Type B pancreatic cell (in vitro differentiated cells): ENCODE data around the gene R3HDM2. TPM values are rescaled to one million over a fixed set of nuclear protein-coding genes. Genes with fewer than 3 reads are reported as not detected.
"Not testable (repeated sequence)": the region's sequence is repeated elsewhere in the genome, so short reads cannot be mapped to it uniquely, and the experiment has no call there.

Experiments used
- DNase-seq: peaks from one replicate; pipeline ENCODE4 v3.0.0; 2021; ENCODE audit warnings: mixed read lengths; ENCODE audit not compliant: unreplicated experiment; ENCODE audit errors: extremely low spot score
- H3K27ac Mint-ChIP-seq: 2 replicates; pipeline ENCODE4 v1.8.0; 2021; ENCODE audit warnings: mild to moderate bottlenecking, mixed read lengths
- H3K27me3 Mint-ChIP-seq: 2 replicates; pipeline ENCODE4 v1.8.0; 2021; ENCODE audit warnings: mixed read lengths
- H3K36me3 Mint-ChIP-seq: 2 replicates; pipeline ENCODE4 v1.8.0; 2021; ENCODE audit warnings: mixed read lengths
- H3K4me1 Mint-ChIP-seq: one replicate; pipeline ENCODE4 v1.8.0; 2021; ENCODE audit warnings: mixed read lengths; ENCODE audit not compliant: unreplicated experiment
- H3K4me3 Mint-ChIP-seq: 2 replicates; pipeline ENCODE4 v1.8.0; 2021; ENCODE audit warnings: mild to moderate bottlenecking, mixed read lengths
- H3K9me3 Mint-ChIP-seq: 2 replicates; pipeline ENCODE4 v1.8.0; 2021; ENCODE audit warnings: mixed read lengths
- CTCF ChIP-seq: fragments of 200-600 bp; sonication (generic); conservative IDR thresholded peaks from 2 replicates; pipeline ENCODE4 v1.5.0; 2021; ENCODE audit warnings: antibody characterized with exemption, mild to moderate bottlenecking
- total RNA-seq: library from RNA; stranded (reverse); gene quantifications from 2 replicates; pipeline ENCODE4 v1.2.1, GENCODE V29; 2021; ENCODE audit warnings: low replicate concordance

The R3HDM2 gene
- total RNA-seq, 1 donor from 2014 or later = 59.0 TPM

- Mint-ChIP-seq H3K27me3 (no peaks in the 10 kb centered on the region), H3K27ac (peak overlapping the region; percentile 99), H3K9me3 (no peaks in the 10 kb centered on the region), H3K4me1 (peaks cover 24% of the 10 kb centered on the region), H3K36me3 (peaks cover under 1% of the 10 kb centered on the region), H3K4me3 (peak overlapping the region; percentile 97)
- no peak for TF ChIP-seq CTCF
- no peak for DNase-seq
Measured at GRCh38 chr12:57431654-57432188, 878 bp upstream of the R3HDM2 start.

- Mint-ChIP-seq H3K4me3 (peak overlapping the region; percentile 98), H3K9me3 (no peaks in the 10 kb centered on the region), H3K4me1 (peaks cover 21% of the 10 kb centered on the region), H3K27me3 (no peaks in the 10 kb centered on the region), H3K27ac (peak overlapping the region; percentile 99), H3K36me3 (peaks cover 9% of the 10 kb centered on the region)
- peak; percentile 23 for TF ChIP-seq CTCF
- DNase-seq = peak; percentile 76
Measured at GRCh38 chr12:57430112-57430930, 522 bp downstream of the R3HDM2 start.

DNA sequence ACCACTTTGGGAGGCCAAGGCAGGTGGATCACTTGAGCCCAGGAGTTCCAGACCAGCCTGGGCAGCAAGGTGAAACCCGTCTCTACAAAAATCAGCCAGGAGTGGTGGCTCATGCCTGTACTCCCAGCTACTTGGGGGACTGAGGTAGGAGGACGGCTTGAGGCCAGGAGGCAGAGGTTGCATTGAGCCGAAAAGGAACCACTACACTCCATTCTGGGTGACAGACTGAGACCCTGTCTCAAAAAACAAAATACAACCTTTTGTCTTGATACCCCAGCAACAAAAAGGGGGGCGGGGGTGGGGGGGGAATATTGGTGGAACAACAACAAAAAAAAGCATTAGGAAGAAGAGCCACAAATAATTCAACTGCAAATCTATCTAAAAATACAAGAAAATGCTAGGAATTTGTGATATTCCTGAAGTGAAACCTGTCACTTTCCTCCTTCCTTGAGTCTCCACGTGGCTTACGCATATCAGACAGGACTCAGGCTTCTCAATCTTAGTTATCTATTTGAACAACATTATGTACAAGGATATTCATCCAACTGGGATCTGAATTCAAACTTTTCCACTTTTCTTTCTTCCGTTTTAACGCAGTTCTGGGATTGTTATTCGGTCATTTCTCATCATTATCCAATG lies 1.3 kb downstream of the R3HDM2 start:
- Mint-ChIP-seq H3K27me3 (no peaks in the 10 kb centered on the region), H3K4me1 (peaks cover 19% of the 10 kb centered on the region), H3K4me3 (peak overlapping the region; percentile 98), H3K36me3 (peaks cover 9% of the 10 kb centered on the region), H3K9me3 (no peaks in the 10 kb centered on the region), H3K27ac (peak overlapping the region; percentile 97)
- no peak for TF ChIP-seq CTCF
- DNase-seq = no peak

DNA sequence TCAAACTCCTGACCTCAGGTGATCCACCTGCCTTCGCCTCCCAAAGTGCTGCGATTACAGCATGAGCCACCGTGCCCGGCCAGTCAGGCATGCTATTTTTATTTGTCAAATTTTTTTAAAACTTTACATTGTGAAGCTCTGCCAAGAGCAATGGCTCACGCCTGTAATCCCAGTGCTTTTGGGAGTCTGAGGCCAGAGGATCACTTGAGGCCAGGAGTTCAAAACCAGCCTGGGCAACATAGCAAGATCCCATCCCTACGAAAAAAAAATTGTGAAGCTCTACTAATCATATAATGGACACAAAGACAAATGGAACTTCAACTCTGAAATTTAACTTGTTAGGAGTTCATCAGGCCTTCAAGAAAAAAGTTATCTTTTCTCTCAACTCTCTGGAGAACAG lies 1.9 kb downstream of the R3HDM2 start:
- TF ChIP-seq CTCF = no peak
- Mint-ChIP-seq H3K27ac (peak overlapping the region; percentile 97), H3K4me1 (peaks cover 19% of the 10 kb centered on the region), H3K9me3 (no peaks in the 10 kb centered on the region), H3K36me3 (peaks cover 14% of the 10 kb centered on the region), H3K4me3 (peak overlapping the region; percentile 98), H3K27me3 (no peaks in the 10 kb centered on the region)
- DNase-seq = no peak

- not testable (repeated sequence) for H3K4me3 Mint-ChIP-seq, H3K27ac Mint-ChIP-seq, H3K27me3 Mint-ChIP-seq, DNase-seq, H3K9me3 Mint-ChIP-seq
- peaks cover 22% of the 10 kb centered on the region for H3K36me3 Mint-ChIP-seq
- H3K4me1 Mint-ChIP-seq = peaks cover 19% of the 10 kb centered on the region
Measured at GRCh38 chr12:57426948-57427347, 3.9 kb downstream of the R3HDM2 start.

- peaks cover 25% of the 10 kb centered on the region for H3K36me3 Mint-ChIP-seq
- no peaks in the 10 kb centered on the region for H3K27me3 Mint-ChIP-seq
- DNase-seq = no peak
- TF ChIP-seq CTCF = no peak
- H3K27ac Mint-ChIP-seq = no peak overlapping the region
- H3K9me3 Mint-ChIP-seq = no peaks in the 10 kb centered on the region
- peaks cover 18% of the 10 kb centered on the region for H3K4me1 Mint-ChIP-seq
- no peak overlapping the region for H3K4me3 Mint-ChIP-seq
Measured at GRCh38 chr12:57420482-57420881, 10.4 kb downstream of the R3HDM2 start.
